ENCODE measurements around the gene NKD1. TPM values are rescaled to one million over a fixed set of nuclear protein-coding genes. Genes with fewer than 3 reads are reported as not detected.

The NKD1 gene
- total and polyA plus RNA-seq, 8 donors: 12.5 to 46.9 (median 37.9) TPM

GRCh38 chr16:50558913-50559312 is 10.7 kb downstream of the NKD1 start:
- Histone ChIP-seq H3K4me1 (no peaks in the 10 kb centered on the region), H3K9me3 (no peaks in the 10 kb centered on the region), H3K27me3 (no peaks in the 10 kb centered on the region), H3K36me3 (no peaks in the 10 kb centered on the region), H3K27ac (no peak overlapping the region), H3K4me3 (no peak overlapping the region)
- ATAC-seq (no peak), DNase-seq (no peak)
- intact Hi-C loops (cut with DNase I): no loop called here
- TF ChIP-seq CTCF (IDR thresholded peaks at IDR 0.05): no peak

- no peaks in the 10 kb centered on the region for H3K9me3 ChIP-seq
- no peak for TF ChIP-seq CTCF (IDR thresholded peaks at IDR 0.05)
- H3K27ac ChIP-seq: no peak overlapping the region
- DNase-seq: no peak
- no peaks in the 10 kb centered on the region for H3K36me3 ChIP-seq
- H3K4me3 ChIP-seq: no peak overlapping the region
- ATAC-seq: no peak
- H3K4me1 ChIP-seq: no peaks in the 10 kb centered on the region
- no peaks in the 10 kb centered on the region for H3K27me3 ChIP-seq
- intact Hi-C loops (cut with DNase I): no loop called here
Observed at GRCh38 chr16:50559342-50559741, 11.1 kb downstream of the NKD1 start.

GRCh38 chr16:50559804-50560514 is 11.8 kb downstream of the NKD1 start:
- Histone ChIP-seq H3K9me3 (no peaks in the 10 kb centered on the region), H3K36me3 (no peaks in the 10 kb centered on the region), H3K27ac (no peak overlapping the region), H3K27me3 (no peaks in the 10 kb centered on the region), H3K4me1 (no peaks in the 10 kb centered on the region), H3K4me3 (no peak overlapping the region)
- no peak for TF ChIP-seq CTCF (IDR thresholded peaks at IDR 0.05)
- no peak for ATAC-seq
- intact Hi-C loops (cut with DNase I): no loop called here
- DNase-seq: no peak

- H3K4me1 ChIP-seq: no peaks in the 10 kb centered on the region
- no peaks in the 10 kb centered on the region for H3K27me3 ChIP-seq
- H3K4me3 ChIP-seq: no peak overlapping the region
- DNase-seq (no peak), ATAC-seq (no peak)
- no peaks in the 10 kb centered on the region for H3K36me3 ChIP-seq
- no peak overlapping the region for H3K27ac ChIP-seq
- no peaks in the 10 kb centered on the region for H3K9me3 ChIP-seq
- TF ChIP-seq CTCF (IDR thresholded peaks at IDR 0.05): no peak
- intact Hi-C loops (cut with DNase I): no loop called here
Observed at GRCh38 chr16:50560903-50561863, 13.0 kb downstream of the NKD1 start.

GRCh38 chr16:50562657-50563056 is 14.5 kb downstream of the NKD1 start:
- H3K27ac ChIP-seq: no peak overlapping the region
- ATAC-seq (no peak), DNase-seq (no peak)
- H3K4me3 ChIP-seq: no peak overlapping the region
- intact Hi-C loops (cut with DNase I): no loop called here
- no peaks in the 10 kb centered on the region for H3K9me3 ChIP-seq
- no peaks in the 10 kb centered on the region for H3K27me3 ChIP-seq
- TF ChIP-seq CTCF (IDR thresholded peaks at IDR 0.05): no peak
- no peaks in the 10 kb centered on the region for H3K36me3 ChIP-seq
- no peaks in the 10 kb centered on the region for H3K4me1 ChIP-seq
